ENCODE results near the gene MBIP. TPM values are rescaled to one million over a fixed set of nuclear protein-coding genes. Genes with fewer than 3 reads are reported as not detected.

The MBIP gene
- total and polyA plus RNA-seq, 7 donors, result 3.7 to 6.5 (median 6.2) TPM

DNA sequence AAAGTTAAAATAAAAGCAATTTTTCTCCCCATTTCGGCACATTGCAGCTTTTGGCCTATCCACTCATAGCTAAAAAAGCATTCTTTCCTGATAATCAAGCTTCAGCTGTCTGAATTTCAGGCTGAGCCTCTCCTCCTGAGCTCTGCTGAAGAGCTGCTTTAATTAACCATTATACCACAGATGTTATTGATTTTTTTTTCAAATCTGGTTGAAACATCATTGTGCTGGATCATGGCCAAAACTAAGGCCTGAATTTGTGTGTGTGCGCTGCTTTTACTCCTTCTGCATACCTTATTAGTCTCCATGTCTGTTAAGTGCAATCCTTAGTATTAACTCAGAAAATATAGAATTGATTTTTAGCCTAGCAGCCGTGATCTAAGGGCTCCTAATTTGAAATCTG, 52.3 kb downstream of the MBIP start:
- ATAC-seq (no peak), DNase-seq (no peak)
- TF ChIP-seq CTCF (IDR thresholded peaks at IDR 0.05), result no peak
- peaks cover 7 to 18% (median 11%) of the 10 kb centered on the region in 3 donors for H3K27me3 ChIP-seq (ENCODE audit: insufficient read depth in 3 of 3, low read length in 2 of 3)
- intact Hi-C loops (cut with DNase I), result no loop called here
- H3K4me3 ChIP-seq, result no peak overlapping the region
- H3K4me1 ChIP-seq, result no peaks in the 10 kb centered on the region
- 70 to 85% (median 77%) methylated on average over 3 of the region's 3 CpGs for WGBS, 3 donors
- no peaks in the 10 kb centered on the region for H3K36me3 ChIP-seq (ENCODE audit: insufficient read depth in 1 of 2, low read depth in 1 of 2)
- H3K9me3 ChIP-seq, result no peaks in the 10 kb centered on the region
- no peak overlapping the region for H3K27ac ChIP-seq

DNA sequence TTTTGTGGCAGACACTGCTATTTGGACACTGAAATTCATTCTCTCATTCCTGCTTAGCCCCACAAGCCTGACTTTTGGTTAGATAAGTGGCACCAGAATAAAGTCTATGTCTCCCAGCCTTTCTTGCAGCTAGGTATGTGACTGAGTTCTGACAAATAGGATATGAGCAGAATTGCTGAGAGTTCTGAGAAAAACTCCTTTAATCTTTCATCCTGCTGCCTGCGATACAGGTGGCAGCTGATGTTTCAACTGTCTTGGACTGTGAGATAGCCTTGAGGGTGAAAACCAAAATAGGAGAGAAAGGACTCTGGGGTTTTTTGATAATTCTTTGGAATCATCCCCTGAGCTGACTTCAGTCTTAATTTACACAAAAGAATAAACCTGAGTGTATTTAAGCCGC, 55.8 kb downstream of the MBIP start:
- intact Hi-C loops (cut with DNase I), result no loop called here
- Histone ChIP-seq H3K27ac (no peak overlapping the region), H3K4me3 (no peak overlapping the region), H3K9me3 (no peaks in the 10 kb centered on the region), H3K4me1 (no peaks in the 10 kb centered on the region), H3K36me3 (ENCODE audit: insufficient read depth in 1 of 2, low read depth in 1 of 2) (no peaks in the 10 kb centered on the region), H3K27me3 (ENCODE audit: insufficient read depth in 3 of 3, low read length in 2 of 3) (peaks cover 0 to 11% (median 0%) of the 10 kb centered on the region in 3 donors)
- ATAC-seq, result no peak
- DNase-seq, result no peak
- WGBS, 3 donors, result 96% methylated on average over 2 of the region's 2 CpGs
- no peak for TF ChIP-seq CTCF (IDR thresholded peaks at IDR 0.05)

DNA sequence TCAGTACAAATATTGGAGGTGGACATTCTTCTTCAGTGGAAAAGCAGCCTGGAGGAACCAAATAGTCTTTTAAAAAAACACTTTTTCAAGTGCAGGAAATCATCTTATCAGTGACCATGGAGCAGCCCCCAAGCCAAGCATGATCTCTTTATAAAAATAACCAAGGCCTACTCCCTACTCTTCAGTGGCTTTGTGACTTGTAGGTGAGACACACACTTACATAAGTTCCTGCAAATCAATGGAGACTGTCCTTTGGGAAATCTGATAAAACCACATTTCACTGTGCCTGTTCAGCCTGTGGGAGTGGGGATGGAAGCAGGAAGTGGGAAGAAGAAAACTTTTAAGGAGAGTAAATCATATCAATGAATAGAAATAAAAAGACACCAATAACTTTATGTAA, 56.3 kb downstream of the MBIP start:
- Histone ChIP-seq H3K4me1 (no peaks in the 10 kb centered on the region), H3K27ac (no peak overlapping the region), H3K4me3 (no peak overlapping the region), H3K36me3 (ENCODE audit: insufficient read depth in 1 of 2, low read depth in 1 of 2) (no peaks in the 10 kb centered on the region), H3K27me3 (ENCODE audit: insufficient read depth in 3 of 3, low read length in 2 of 3) (peaks cover 0 to 8% (median 0%) of the 10 kb centered on the region in 3 donors), H3K9me3 (no peaks in the 10 kb centered on the region)
- ATAC-seq (no peak), DNase-seq (no peak)
- intact Hi-C loops (cut with DNase I), result no loop called here
- no peak for TF ChIP-seq CTCF (IDR thresholded peaks at IDR 0.05)

DNA sequence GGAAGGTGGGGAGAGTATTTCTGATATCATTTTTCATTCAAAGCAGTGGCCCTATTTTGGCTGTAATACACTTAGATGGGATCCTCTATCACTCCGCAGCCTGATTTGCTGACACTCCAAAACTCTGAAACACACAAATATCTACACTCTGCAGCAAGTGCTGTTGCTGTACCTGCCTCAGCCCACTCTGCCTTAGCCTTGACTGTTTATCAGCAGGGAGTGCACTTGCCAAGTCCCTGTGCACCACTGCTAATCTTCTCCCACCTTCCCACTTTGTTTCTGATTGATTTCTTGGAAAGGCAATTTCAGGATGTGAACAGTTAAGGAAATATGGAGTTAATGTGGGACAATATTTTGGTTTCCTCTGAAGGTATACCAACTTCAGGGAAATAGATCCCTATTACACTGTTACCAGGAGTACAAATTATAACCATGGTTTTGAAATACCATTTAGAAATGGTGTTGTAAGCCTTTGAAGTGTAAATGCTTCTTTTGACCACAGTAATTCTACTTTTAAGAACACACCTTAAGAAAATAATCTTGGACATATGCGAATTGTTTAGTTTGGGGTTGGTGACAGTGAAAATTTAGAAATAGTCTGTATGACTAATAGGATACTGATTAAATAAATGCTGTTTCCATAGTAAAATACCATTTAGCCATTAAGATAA, 59.3 kb downstream of the MBIP start:
- ATAC-seq (no peak), DNase-seq (no peak)
- no peak for TF ChIP-seq CTCF (IDR thresholded peaks at IDR 0.05)
- no peak overlapping the region for H3K4me3 ChIP-seq
- 87 to 92% (median 90%) methylated on average over 2 of the region's 2 CpGs for WGBS, 3 donors
- intact Hi-C loops (cut with DNase I), result no loop called here
- H3K27me3 ChIP-seq (ENCODE audit: insufficient read depth in 3 of 3, low read length in 2 of 3), result peaks cover 0 to 5% (median 0%) of the 10 kb centered on the region in 3 donors
- H3K27ac ChIP-seq, result no peak overlapping the region
- H3K4me1 ChIP-seq, result no peaks in the 10 kb centered on the region
- no peaks in the 10 kb centered on the region for H3K9me3 ChIP-seq
- no peaks in the 10 kb centered on the region for H3K36me3 ChIP-seq (ENCODE audit: insufficient read depth in 1 of 2, low read depth in 1 of 2)

- H3K4me3 ChIP-seq, result no peak overlapping the region
- no peak for TF ChIP-seq CTCF (IDR thresholded peaks at IDR 0.05)
- H3K36me3 ChIP-seq (ENCODE audit: insufficient read depth in 1 of 2, low read depth in 1 of 2), result no peaks in the 10 kb centered on the region
- no peak for ATAC-seq
- DNase-seq, result no peak
- H3K27me3 ChIP-seq (ENCODE audit: insufficient read depth in 3 of 3, low read length in 2 of 3), result no peaks in the 10 kb centered on the region
- H3K4me1 ChIP-seq, result no peaks in the 10 kb centered on the region
- H3K27ac ChIP-seq, result no peak overlapping the region
- WGBS, 3 donors, result 40 to 63% (median 49%) methylated on average over 3 of the region's 3 CpGs
- H3K9me3 ChIP-seq, result no peaks in the 10 kb centered on the region
- intact Hi-C loops (cut with DNase I), result no loop called here
Measured at GRCh38 chr14:36258241-36258640, 62.2 kb downstream of the MBIP start.

All from psoas muscle (tissue), 8 donors.